GM21529 (cell line): ENCODE results near the gene IRF4.
A peak's percentile ranks its signal among the peaks of the same experiment; 100 is the strongest.

ENCODE experiments used
- ATAC-seq: cut with Tn5 transposase; IDR thresholded peaks from one replicate; pipeline ENCODE4 v1.9.1; 2021; ENCODE audit not compliant: unreplicated experiment

IRF4 gene

GRCh38 chr6:352896-353470 lies 38.6 kb upstream of the IRF4 start:
- ATAC-seq, result no peak

- no peak for ATAC-seq
Measured at GRCh38 chr6:353642-354614, 37.6 kb upstream of the IRF4 start.

- no peak for ATAC-seq
Measured at GRCh38 chr6:354631-355280, 36.8 kb upstream of the IRF4 start.

- ATAC-seq, result no peak
Measured at GRCh38 chr6:355373-356208, 36.0 kb upstream of the IRF4 start.

DNA sequence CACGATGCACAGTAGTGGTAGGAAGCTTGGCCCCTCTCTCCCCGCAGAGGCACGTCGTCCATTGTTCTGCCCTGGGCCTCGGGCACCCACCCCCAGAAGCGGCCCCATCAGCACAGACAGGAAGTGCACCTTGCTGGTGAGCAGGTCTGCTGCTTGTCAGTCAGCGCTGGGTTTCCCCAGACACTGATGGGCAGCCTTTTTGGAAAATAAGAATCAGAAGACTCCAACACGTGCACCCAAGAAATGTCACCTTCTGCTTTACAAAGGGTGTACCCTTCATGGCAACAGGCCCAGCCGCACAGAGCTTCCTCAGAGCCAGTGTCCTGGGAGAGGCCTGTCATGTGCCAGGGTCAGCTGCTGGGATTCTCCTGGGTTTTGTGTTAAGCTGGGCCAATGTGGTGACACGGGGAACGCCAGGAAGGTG lies 34.7 kb upstream of the IRF4 start:
- peak; percentile 61 for ATAC-seq

GRCh38 chr6:357261-357790 lies 34.2 kb upstream of the IRF4 start:
- no peak for ATAC-seq

- no peak for ATAC-seq
Measured at GRCh38 chr6:357791-358341, 33.7 kb upstream of the IRF4 start.

GRCh38 chr6:358432-358831 lies 33.1 kb upstream of the IRF4 start:
- no peak for ATAC-seq

DNA sequence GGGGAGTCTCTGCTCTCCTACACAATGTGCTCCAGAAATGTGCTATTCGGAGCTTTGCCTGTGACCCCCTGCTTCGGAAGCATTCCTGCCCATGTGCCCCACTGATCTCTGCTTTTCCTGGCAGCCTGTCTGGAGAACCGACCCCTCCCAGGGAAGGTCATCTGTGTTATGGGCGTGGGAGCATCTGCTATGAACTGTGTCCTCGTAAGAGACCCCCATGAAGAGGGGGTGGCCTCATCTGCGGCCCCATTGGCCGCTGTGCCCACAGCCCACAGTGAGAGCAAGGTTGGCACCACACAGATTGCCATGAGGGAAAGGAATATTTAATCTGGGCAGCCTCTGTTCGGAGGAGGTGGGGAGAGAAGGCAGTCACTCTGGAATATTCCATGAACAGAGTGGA lies 32.7 kb upstream of the IRF4 start:
- no peak for ATAC-seq

DNA sequence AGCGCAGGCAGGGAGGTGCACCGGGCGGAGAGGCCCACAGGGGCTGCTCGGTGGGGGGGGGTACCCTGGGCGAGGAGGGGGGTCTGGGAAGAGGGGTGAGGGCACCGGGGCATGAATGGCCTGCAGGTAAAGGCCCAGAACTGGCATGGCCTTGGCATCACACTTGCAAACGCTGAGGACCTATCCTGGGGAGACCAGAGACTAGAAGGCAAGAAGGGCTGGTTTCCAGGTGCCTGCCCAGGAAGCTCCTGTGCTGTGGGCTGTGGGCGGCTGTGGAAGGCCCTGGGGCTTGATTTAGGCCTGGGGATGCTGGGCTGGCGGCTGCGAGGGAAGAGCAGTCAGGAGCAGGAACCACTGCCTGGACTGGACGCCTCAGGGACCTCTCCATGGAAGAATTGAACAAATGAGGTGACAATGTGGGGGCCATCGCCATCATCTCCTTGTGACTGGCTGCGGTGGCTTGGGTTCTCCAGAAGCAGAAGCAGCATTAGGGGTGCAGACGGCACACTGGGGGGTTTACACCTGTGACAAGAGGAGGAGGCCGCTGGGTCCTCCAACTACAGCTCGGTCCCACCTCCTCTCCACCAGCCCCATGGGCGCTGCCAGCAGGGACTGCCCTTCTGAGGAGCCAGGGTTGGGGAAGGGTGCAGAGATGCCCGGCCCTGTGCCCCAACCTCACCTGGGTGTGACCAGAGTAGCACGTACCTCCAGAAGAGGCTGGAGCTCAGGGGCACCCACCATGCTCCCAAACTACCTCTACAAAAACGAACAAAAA lies 32.1 kb upstream of the IRF4 start:
- ATAC-seq, result no peak

- no peak for ATAC-seq
Measured at GRCh38 chr6:360349-360748, 31.2 kb upstream of the IRF4 start.

GRCh38 chr6:360764-361373 lies 30.7 kb upstream of the IRF4 start:
- no peak for ATAC-seq

DNA sequence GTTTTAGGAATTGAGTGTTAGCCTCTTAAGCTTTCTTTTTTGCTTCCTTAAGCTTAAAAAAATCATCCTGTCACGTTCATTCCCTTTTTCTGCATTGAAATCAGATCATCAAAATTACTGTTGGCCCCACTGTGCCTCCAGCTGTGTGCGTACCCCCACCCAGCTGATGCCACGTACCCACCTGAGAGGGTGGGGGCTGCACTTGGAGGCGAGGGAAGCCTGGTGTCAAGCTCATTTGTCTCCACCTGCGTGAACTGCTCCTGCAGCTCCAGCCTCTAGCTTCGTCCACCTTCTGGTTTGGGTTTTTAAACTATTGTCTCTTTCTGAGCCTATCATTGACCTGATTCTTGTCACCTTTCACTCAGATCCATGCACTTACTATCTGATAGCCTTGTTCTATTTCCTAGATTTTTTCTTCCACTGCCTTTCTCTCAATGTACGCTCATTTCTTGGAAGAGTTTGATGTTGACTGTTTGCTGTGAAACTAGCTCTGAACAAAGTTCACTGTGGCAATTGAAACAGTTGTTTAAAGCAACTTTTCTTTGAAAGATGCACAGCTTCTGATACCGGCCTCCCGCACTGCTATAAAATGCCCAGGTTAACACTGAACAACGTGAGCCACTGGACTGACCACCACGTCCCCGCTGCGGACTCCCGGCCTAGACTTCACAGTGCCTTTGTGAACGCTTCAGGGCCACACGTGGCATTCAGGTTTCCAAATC lies 30.0 kb upstream of the IRF4 start:
- no peak for ATAC-seq

- ATAC-seq, result no peak
Measured at GRCh38 chr6:362231-362923, 29.2 kb upstream of the IRF4 start.

DNA sequence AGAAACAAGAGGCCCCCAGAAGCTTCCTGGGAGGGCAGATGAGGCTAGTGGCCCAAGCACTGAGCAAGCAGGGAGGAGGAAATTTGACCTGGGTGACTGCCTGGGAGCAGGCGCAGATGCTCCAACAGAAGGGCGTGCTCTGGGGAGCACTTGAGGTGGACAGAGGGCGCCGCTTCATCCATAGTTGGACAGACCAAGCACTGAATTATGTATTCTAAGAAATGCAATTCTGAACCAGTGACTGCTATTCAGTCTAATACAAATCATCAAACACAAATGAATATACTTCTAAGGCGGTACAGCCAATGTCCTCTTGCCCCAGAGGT lies 28.7 kb upstream of the IRF4 start:
- ATAC-seq, result no peak

- ATAC-seq, result no peak
Measured at GRCh38 chr6:363291-363690, 28.3 kb upstream of the IRF4 start.

- ATAC-seq, result no peak
Measured at GRCh38 chr6:363909-364308, 27.6 kb upstream of the IRF4 start.
